H1 (cell line): ENCODE data around the gene JPT2. TPM values are rescaled to one million over a fixed set of nuclear protein-coding genes. Genes with fewer than 3 reads are reported as not detected.

Experiments used
- CBX8 ChIP-seq: fragments of 300-800, 300-1000 bp; sonication (generic); IDR thresholded peaks from 2 replicates; pipeline ENCODE4 v1.7.1; 2016; ENCODE audit warnings: low read depth, low read length, borderline replicate concordance
- FOSL1 ChIP-seq: IDR thresholded peaks from 2 replicates; pipeline ENCODE4 v1.6.1; 2011; ENCODE audit warnings: mild to moderate bottlenecking, low read depth, low read length, moderate library complexity; ENCODE audit not compliant: insufficient read depth
- RXRA ChIP-seq: IDR thresholded peaks from 2 replicates; pipeline ENCODE4 v1.6.1; 2011; ENCODE audit warnings: low read depth, mild to moderate bottlenecking, low read length, moderate library complexity; ENCODE audit not compliant: insufficient read depth
- SUZ12 ChIP-seq: fragments of 200-600 bp; sonication (generic); IDR thresholded peaks from 2 replicates; pipeline ENCODE4 v1.6.1; 2012; ENCODE audit warnings: mild to moderate bottlenecking, inconsistent platforms, low read length, moderate library complexity, mixed read lengths
- TAF1 ChIP-seq: IDR thresholded peaks from 2 replicates; pipeline ENCODE4 v1.6.1; 2011; ENCODE audit warnings: mild to moderate bottlenecking, low read depth, low read length
- TEAD4 ChIP-seq: IDR thresholded peaks from 2 replicates; pipeline ENCODE4 v1.6.1; 2012; ENCODE audit warnings: low read depth, low read length, inconsistent platforms, mixed read lengths
- polyA plus RNA-seq, 7 experiments: library from polyadenylated mRNA; depleted of rRNA in 3 of 7; stranded (reverse) in 5 of 7; unstranded in 2 of 7; fragments of >200 nt in 5 of 7; fragments of 200-250 nt in 2 of 7; gene quantifications; 1 replicate in 5 of 7; 2 replicates in 1 of 7; 4 replicates in 1 of 7; pipeline versions ENCODE4 v1.2.1 to v1.2.3, GENCODE V29; 2011 to 2013; ENCODE audit warnings: missing spikeins in 2 of 7, mixed read lengths in 2 of 7
- total RNA-seq: library from RNA; stranded (reverse); fragmentation: NEBNext Ultra II Directional; extraction: Animal tissue kit (Norgen Biotek cat#: 25700); gene quantifications from 2 replicates; pipeline ENCODE4 v1.2.1, GENCODE V29; 2021
- TF ChIP-seq, protein P1 (sequence below): fragments of 300-600 bp; sonication (generic); IDR thresholded peaks from 2 replicates; pipeline ENCODE4 v1.7.1; 2012; ENCODE audit warnings: low read length, moderate library complexity, mild to moderate bottlenecking, inconsistent platforms; ENCODE audit not compliant: insufficient replicate concordance
- TF ChIP-seq, protein P2 (sequence below), 3 experiments: IDR thresholded peaks; 1 replicate in 2 of 3; 2 replicates in 1 of 3; pipeline versions ENCODE4 v1.5.1 to v1.6.1; 2011; ENCODE audit warnings: low read length in 3 of 3, mild to moderate bottlenecking in 3 of 3, inconsistent platforms in 2 of 3, low read depth in 1 of 3, moderate library complexity in 1 of 3; ENCODE audit not compliant: insufficient read depth in 1 of 3; ENCODE audit errors: control extremely low read depth in 1 of 3

Gene JPT2
- total and polyA plus RNA-seq, 2 of the 8 experiments (the other 6 are each of a cell fraction or from before 2014, with no cell fraction given): 67.6 to 197 TPM

DNA sequence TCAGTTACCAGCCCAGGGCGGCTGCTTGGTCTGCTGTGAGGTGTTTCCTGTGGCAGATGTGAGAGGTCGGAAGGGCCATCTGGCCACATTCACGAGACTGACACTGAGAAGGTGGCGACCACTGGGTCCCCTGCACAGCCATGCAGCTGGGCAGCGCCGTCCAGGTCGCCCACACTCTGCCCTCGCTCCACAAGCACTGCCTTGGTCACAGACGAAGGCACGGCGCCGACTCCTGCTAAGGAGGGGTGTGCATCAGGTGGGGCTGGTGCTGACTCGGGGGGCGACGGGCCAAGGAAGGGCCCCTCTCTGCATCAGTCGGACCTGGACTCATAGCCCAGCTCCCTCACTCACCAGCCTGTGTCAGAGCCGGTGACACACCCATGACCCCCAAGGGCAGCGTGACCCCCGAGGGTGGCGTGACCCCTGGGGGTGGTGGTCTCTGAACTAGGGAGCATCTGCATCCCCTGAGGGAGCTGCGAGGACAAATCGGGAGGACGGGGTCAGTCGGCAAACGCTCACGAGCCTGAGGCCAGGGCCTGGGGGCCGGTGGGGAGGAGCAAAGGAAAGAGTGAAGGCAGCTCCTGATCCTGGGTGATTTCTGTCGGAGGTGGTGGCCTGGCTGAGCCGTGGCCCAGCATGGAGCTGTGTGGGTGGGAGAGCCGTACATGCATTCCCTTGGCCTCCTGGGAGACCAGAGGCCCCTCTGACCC is 62.9 kb downstream of the JPT2 start (continued):
- TF ChIP-seq, protein P1, sequence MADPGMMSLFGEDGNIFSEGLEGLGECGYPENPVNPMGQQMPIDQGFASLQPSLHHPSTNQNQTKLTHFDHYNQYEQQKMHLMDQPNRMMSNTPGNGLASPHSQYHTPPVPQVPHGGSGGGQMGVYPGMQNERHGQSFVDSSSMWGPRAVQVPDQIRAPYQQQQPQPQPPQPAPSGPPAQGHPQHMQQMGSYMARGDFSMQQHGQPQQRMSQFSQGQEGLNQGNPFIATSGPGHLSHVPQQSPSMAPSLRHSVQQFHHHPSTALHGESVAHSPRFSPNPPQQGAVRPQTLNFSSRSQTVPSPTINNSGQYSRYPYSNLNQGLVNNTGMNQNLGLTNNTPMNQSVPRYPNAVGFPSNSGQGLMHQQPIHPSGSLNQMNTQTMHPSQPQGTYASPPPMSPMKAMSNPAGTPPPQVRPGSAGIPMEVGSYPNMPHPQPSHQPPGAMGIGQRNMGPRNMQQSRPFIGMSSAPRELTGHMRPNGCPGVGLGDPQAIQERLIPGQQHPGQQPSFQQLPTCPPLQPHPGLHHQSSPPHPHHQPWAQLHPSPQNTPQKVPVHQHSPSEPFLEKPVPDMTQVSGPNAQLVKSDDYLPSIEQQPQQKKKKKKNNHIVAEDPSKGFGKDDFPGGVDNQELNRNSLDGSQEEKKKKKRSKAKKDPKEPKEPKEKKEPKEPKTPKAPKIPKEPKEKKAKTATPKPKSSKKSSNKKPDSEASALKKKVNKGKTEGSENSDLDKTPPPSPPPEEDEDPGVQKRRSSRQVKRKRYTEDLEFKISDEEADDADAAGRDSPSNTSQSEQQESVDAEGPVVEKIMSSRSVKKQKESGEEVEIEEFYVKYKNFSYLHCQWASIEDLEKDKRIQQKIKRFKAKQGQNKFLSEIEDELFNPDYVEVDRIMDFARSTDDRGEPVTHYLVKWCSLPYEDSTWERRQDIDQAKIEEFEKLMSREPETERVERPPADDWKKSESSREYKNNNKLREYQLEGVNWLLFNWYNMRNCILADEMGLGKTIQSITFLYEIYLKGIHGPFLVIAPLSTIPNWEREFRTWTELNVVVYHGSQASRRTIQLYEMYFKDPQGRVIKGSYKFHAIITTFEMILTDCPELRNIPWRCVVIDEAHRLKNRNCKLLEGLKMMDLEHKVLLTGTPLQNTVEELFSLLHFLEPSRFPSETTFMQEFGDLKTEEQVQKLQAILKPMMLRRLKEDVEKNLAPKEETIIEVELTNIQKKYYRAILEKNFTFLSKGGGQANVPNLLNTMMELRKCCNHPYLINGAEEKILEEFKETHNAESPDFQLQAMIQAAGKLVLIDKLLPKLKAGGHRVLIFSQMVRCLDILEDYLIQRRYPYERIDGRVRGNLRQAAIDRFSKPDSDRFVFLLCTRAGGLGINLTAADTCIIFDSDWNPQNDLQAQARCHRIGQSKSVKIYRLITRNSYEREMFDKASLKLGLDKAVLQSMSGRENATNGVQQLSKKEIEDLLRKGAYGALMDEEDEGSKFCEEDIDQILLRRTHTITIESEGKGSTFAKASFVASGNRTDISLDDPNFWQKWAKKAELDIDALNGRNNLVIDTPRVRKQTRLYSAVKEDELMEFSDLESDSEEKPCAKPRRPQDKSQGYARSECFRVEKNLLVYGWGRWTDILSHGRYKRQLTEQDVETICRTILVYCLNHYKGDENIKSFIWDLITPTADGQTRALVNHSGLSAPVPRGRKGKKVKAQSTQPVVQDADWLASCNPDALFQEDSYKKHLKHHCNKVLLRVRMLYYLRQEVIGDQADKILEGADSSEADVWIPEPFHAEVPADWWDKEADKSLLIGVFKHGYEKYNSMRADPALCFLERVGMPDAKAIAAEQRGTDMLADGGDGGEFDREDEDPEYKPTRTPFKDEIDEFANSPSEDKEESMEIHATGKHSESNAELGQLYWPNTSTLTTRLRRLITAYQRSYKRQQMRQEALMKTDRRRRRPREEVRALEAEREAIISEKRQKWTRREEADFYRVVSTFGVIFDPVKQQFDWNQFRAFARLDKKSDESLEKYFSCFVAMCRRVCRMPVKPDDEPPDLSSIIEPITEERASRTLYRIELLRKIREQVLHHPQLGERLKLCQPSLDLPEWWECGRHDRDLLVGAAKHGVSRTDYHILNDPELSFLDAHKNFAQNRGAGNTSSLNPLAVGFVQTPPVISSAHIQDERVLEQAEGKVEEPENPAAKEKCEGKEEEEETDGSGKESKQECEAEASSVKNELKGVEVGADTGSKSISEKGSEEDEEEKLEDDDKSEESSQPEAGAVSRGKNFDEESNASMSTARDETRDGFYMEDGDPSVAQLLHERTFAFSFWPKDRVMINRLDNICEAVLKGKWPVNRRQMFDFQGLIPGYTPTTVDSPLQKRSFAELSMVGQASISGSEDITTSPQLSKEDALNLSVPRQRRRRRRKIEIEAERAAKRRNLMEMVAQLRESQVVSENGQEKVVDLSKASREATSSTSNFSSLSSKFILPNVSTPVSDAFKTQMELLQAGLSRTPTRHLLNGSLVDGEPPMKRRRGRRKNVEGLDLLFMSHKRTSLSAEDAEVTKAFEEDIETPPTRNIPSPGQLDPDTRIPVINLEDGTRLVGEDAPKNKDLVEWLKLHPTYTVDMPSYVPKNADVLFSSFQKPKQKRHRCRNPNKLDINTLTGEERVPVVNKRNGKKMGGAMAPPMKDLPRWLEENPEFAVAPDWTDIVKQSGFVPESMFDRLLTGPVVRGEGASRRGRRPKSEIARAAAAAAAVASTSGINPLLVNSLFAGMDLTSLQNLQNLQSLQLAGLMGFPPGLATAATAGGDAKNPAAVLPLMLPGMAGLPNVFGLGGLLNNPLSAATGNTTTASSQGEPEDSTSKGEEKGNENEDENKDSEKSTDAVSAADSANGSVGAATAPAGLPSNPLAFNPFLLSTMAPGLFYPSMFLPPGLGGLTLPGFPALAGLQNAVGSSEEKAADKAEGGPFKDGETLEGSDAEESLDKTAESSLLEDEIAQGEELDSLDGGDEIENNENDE: no peak
- TF ChIP-seq TEAD4 (no peak), SUZ12 (no peak), TAF1 (no peak), FOSL1 (no peak), RXRA (no peak), CBX8 (no peak)
- TF ChIP-seq, protein P2, sequence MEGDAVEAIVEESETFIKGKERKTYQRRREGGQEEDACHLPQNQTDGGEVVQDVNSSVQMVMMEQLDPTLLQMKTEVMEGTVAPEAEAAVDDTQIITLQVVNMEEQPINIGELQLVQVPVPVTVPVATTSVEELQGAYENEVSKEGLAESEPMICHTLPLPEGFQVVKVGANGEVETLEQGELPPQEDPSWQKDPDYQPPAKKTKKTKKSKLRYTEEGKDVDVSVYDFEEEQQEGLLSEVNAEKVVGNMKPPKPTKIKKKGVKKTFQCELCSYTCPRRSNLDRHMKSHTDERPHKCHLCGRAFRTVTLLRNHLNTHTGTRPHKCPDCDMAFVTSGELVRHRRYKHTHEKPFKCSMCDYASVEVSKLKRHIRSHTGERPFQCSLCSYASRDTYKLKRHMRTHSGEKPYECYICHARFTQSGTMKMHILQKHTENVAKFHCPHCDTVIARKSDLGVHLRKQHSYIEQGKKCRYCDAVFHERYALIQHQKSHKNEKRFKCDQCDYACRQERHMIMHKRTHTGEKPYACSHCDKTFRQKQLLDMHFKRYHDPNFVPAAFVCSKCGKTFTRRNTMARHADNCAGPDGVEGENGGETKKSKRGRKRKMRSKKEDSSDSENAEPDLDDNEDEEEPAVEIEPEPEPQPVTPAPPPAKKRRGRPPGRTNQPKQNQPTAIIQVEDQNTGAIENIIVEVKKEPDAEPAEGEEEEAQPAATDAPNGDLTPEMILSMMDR (IDR thresholded peaks at IDR 0.05; ENCODE audit: control extremely low read depth in 1 of 3, insufficient read depth in 1 of 3, low read depth in 1 of 3, low read length in 3 of 3): no peak
